Activated CD4-positive, alpha-beta T cell treated with anti-CD3 and anti-CD28 coated beads, Interleukin-2, Interleukin-4, amounts not matched to agents 100 ng/mL and 50 ng/mL, durations not matched to agents 16 hours and 8 hours (primary cell): ENCODE results near the gene NOX5.

Experiments
- DNase-seq: peaks from one replicate; pipeline ENCODE4 v3.0.0-alpha.2; 2020; ENCODE audit warnings: low spot score

Gene NOX5

GRCh38 chr15:68990992-68991500, 23.4 kb upstream of the NOX5 start:
- DNase-seq = no peak

GRCh38 chr15:68991723-68992122, 22.8 kb upstream of the NOX5 start:
- DNase-seq = no peak

- no peak for DNase-seq
Measured at GRCh38 chr15:68992696-68993095, 21.8 kb upstream of the NOX5 start.

- DNase-seq = no peak
Measured at GRCh38 chr15:68993276-68993675, 21.2 kb upstream of the NOX5 start.

- DNase-seq = no peak
Measured at GRCh38 chr15:68994149-68994548, 20.3 kb upstream of the NOX5 start.

- no peak for DNase-seq
Measured at GRCh38 chr15:68994981-68995761, 19.3 kb upstream of the NOX5 start.

GRCh38 chr15:68997050-68997449, 17.4 kb upstream of the NOX5 start:
- no peak for DNase-seq

- DNase-seq = no peak
Measured at GRCh38 chr15:68997930-68998777, 16.3 kb upstream of the NOX5 start.

GRCh38 chr15:68999091-68999490, 15.4 kb upstream of the NOX5 start:
- no peak for DNase-seq

- DNase-seq = no peak
Measured at GRCh38 chr15:69000091-69000490, 14.4 kb upstream of the NOX5 start.

GRCh38 chr15:69000725-69001503, 13.6 kb upstream of the NOX5 start:
- DNase-seq = no peak

GRCh38 chr15:69002783-69003182, 11.7 kb upstream of the NOX5 start:
- no peak for DNase-seq

- no peak for DNase-seq
Measured at GRCh38 chr15:69004011-69004410, 10.5 kb upstream of the NOX5 start.

- no peak for DNase-seq
Measured at GRCh38 chr15:69008056-69008455, 6.4 kb upstream of the NOX5 start.

GRCh38 chr15:69009341-69009740, 5.2 kb upstream of the NOX5 start:
- DNase-seq = no peak

GRCh38 chr15:69011641-69012040, 2.9 kb upstream of the NOX5 start:
- no peak for DNase-seq

- no peak for DNase-seq
Measured at GRCh38 chr15:69012761-69013364, 1.6 kb upstream of the NOX5 start.

- no peak for DNase-seq
Measured at GRCh38 chr15:69013726-69014406, 629 bp upstream of the NOX5 start.

- DNase-seq = no peak
Measured at GRCh38 chr15:69015591-69015990, 1.1 kb downstream of the NOX5 start.

GRCh38 chr15:69016021-69016595, 1.6 kb downstream of the NOX5 start:
- no peak for DNase-seq

GRCh38 chr15:69017978-69018377, 3.5 kb downstream of the NOX5 start:
- DNase-seq = no peak
